OCI-LY3 (cell line): ENCODE results near the gene LRRC4C.

Experiments
- H2AFZ ChIP-seq: fragments of 200-600, 300-600 bp; shearing (Covaris generic); 2 replicates; pipeline ENCODE4 v1.6.0; 2014; ENCODE audit warnings: antibody characterized with exemption, low read depth, low read length
- H3K27ac ChIP-seq: fragments of 200-600, 300-600 bp; sonication (generic); 2 replicates; pipeline ENCODE4 v1.5.1; 2014; ENCODE audit warnings: mild to moderate bottlenecking, low read length, moderate library complexity, mixed read lengths
- H3K27me3 ChIP-seq: fragments of 200-600, 300-600 bp; sonication (generic); 2 replicates; pipeline ENCODE4 v1.6.1; 2014; ENCODE audit warnings: low read depth, low read length, mixed read lengths
- H3K36me3 ChIP-seq: fragments of 200-600, 300-600 bp; sonication (generic); replicated peaks from 2 replicates; pipeline ENCODE3; 2014; ENCODE audit warnings: low read depth, low read length, mixed read lengths
- H3K4me1 ChIP-seq: fragments of 300-600, 200-600 bp; sonication (generic); 2 replicates; pipeline ENCODE4 v1.6.1; 2014; ENCODE audit warnings: low read length, mixed read lengths
- H3K4me2 ChIP-seq: fragments of 200-600, 300-600 bp; sonication (generic); 2 replicates; pipeline ENCODE4 v1.6.1; 2014; ENCODE audit warnings: low read length, mixed read lengths
- H3K4me3 ChIP-seq: fragments of 300-600, 200-600 bp; sonication (generic); 2 replicates; pipeline ENCODE4 v1.5.1; 2014; ENCODE audit warnings: antibody characterized with exemption, mild to moderate bottlenecking, low read length, moderate library complexity
- H3K79me2 ChIP-seq: fragments of 300-600, 200-600 bp; shearing (Covaris generic); 2 replicates; pipeline ENCODE4 v1.6.1; 2014; ENCODE audit warnings: mild to moderate bottlenecking, low read length, mixed read lengths
- H3K9ac ChIP-seq: fragments of 300-600, 200-600 bp; shearing (Covaris generic); 2 replicates; pipeline ENCODE4 v1.6.0; 2014; ENCODE audit warnings: mild to moderate bottlenecking, low read length, moderate library complexity
- H3K9me3 ChIP-seq: fragments of 200-600, 300-600 bp; shearing (Covaris generic); 2 replicates; pipeline ENCODE4 v1.6.1; 2014; ENCODE audit warnings: low read length, mixed read lengths; ENCODE audit not compliant: insufficient read depth
- H4K20me1 ChIP-seq: fragments of 200-600, 300-600 bp; sonication (generic); 2 replicates; pipeline ENCODE4 v1.6.1; 2016; ENCODE audit warnings: low read length, mixed read lengths; ENCODE audit not compliant: insufficient read depth
- CTCF ChIP-seq: fragments of 200-600, 300-600 bp; sonication (generic); IDR thresholded peaks from 2 replicates; pipeline ENCODE4 v1.5.1; 2014; ENCODE audit warnings: antibody characterized with exemption, low read length, low read depth
- EZH2phosphoT487 ChIP-seq: fragments of 200-600 bp; shearing (Covaris generic); IDR thresholded peaks from 2 replicates; pipeline ENCODE4 v1.6.1; 2018; ENCODE audit warnings: antibody characterized with exemption, mixed run types, low read depth

Gene LRRC4C

GRCh38 chr11:40306938-40307548 lies 1152.4 kb downstream of the LRRC4C start:
- peak overlapping the region; percentile 41; the same call in 1 of the 2 replicates for H3K4me3 ChIP-seq

GRCh38 chr11:40302669-40303068 lies 1156.8 kb downstream of the LRRC4C start:
- H3K27me3 ChIP-seq = no peaks in the 10 kb centered on the region
- H3K4me2 ChIP-seq = no peak overlapping the region
- H2AFZ ChIP-seq = no peak overlapping the region
- no peaks in the 10 kb centered on the region for H3K79me2 ChIP-seq
- no peak overlapping the region for H3K4me3 ChIP-seq
- no peaks in the 10 kb centered on the region for H3K9me3 ChIP-seq
- H3K4me1 ChIP-seq = 0 out of 2 replicates have a peak, but pooled peaks cover 8% of the 10 kb centered on the region
- H3K9ac ChIP-seq = no peak overlapping the region
- no peaks in the 10 kb centered on the region for H3K36me3 ChIP-seq
- no peak overlapping the region for H3K27ac ChIP-seq
- TF ChIP-seq CTCF = no peak
- TF ChIP-seq EZH2phosphoT487 = no peak
- H4K20me1 ChIP-seq = no peaks in the 10 kb centered on the region

More at GRCh38 chr11:40306938-40307548, 1152.4 kb downstream of the LRRC4C start:
- H3K27ac ChIP-seq = no peak overlapping the region
- no peak overlapping the region for H2AFZ ChIP-seq
- no peaks in the 10 kb centered on the region for H4K20me1 ChIP-seq
- H3K4me1 ChIP-seq = 0 out of 2 replicates have a peak, but pooled peaks cover 8% of the 10 kb centered on the region
- H3K9me3 ChIP-seq = no peaks in the 10 kb centered on the region
- no peaks in the 10 kb centered on the region for H3K36me3 ChIP-seq
- H3K9ac ChIP-seq = no peak overlapping the region
- H3K79me2 ChIP-seq = no peaks in the 10 kb centered on the region
- H3K27me3 ChIP-seq = peaks cover 2% of the 10 kb centered on the region; the same call in 1 of the 2 replicates
- TF ChIP-seq EZH2phosphoT487 (no peak), CTCF (peak; percentile 71)
- peak overlapping the region; percentile 49 for H3K4me2 ChIP-seq

- Histone ChIP-seq H3K79me2 (no peaks in the 10 kb centered on the region), H3K4me1 (no peaks in the 10 kb centered on the region), H3K27me3 (no peaks in the 10 kb centered on the region), H3K9ac (no peak overlapping the region), H3K4me2 (no peak overlapping the region), H3K4me3 (no peak overlapping the region), H3K36me3 (no peaks in the 10 kb centered on the region), H3K9me3 (no peaks in the 10 kb centered on the region), H4K20me1 (no peaks in the 10 kb centered on the region), H2AFZ (no peak overlapping the region), H3K27ac (no peak overlapping the region)
- TF ChIP-seq EZH2phosphoT487 = no peak
- TF ChIP-seq CTCF = no peak
Observed at GRCh38 chr11:40295466-40295865, 1164.0 kb downstream of the LRRC4C start.

- no peaks in the 10 kb centered on the region for H3K79me2 ChIP-seq
- no peak for TF ChIP-seq CTCF
- H3K27me3 ChIP-seq = no peaks in the 10 kb centered on the region
- H3K4me2 ChIP-seq = no peak overlapping the region
- H2AFZ ChIP-seq = no peak overlapping the region
- no peak overlapping the region for H3K4me3 ChIP-seq
- no peaks in the 10 kb centered on the region for H3K36me3 ChIP-seq
- H4K20me1 ChIP-seq = no peaks in the 10 kb centered on the region
- no peaks in the 10 kb centered on the region for H3K4me1 ChIP-seq
- no peak overlapping the region for H3K27ac ChIP-seq
- H3K9me3 ChIP-seq = no peaks in the 10 kb centered on the region
- no peak overlapping the region for H3K9ac ChIP-seq
Observed at GRCh38 chr11:40294741-40295140, 1164.7 kb downstream of the LRRC4C start.
